ENCODE data around the gene TUFT1.
"Not testable (repeated sequence)": the region's sequence is repeated elsewhere in the genome, so short reads cannot be mapped to it uniquely, and the experiment has no call there.

The TUFT1 gene

GRCh38 chr1:151510957-151511635 is 29.0 kb upstream of the TUFT1 start, which contains the start of gene CGN:
TSS of gene CGN (plus strand) at chr1:151511387. CDS start at chr1:151518520, 7,133 bp downstream.
- peak; percentile 91 for DNase-seq
- in situ Hi-C loops (cut with HindIII; ENCODE audit: low pct_ligation_motif_present, low pct_unique_long_range_greater_than_20kb, low sequenced_read_pairs): no loop called here

- DNase-seq: peak; percentile 52
- in situ Hi-C loops (cut with HindIII; ENCODE audit: low pct_ligation_motif_present, low pct_unique_long_range_greater_than_20kb, low sequenced_read_pairs): no loop called here
Observed at GRCh38 chr1:151511636-151512215, 28.4 kb upstream of the TUFT1 start.

GRCh38 chr1:151512326-151512725 is 27.8 kb upstream of the TUFT1 start:
- in situ Hi-C loops (cut with HindIII; ENCODE audit: low pct_ligation_motif_present, low pct_unique_long_range_greater_than_20kb, low sequenced_read_pairs): no loop called here
- no peak for DNase-seq

GRCh38 chr1:151512801-151513625 is 27.1 kb upstream of the TUFT1 start:
- in situ Hi-C loops (cut with HindIII; ENCODE audit: low pct_ligation_motif_present, low pct_unique_long_range_greater_than_20kb, low sequenced_read_pairs): no loop called here
- no peak for DNase-seq

- DNase-seq: no peak
- in situ Hi-C loops (cut with HindIII; ENCODE audit: low pct_ligation_motif_present, low pct_unique_long_range_greater_than_20kb, low sequenced_read_pairs): no loop called here
Observed at GRCh38 chr1:151513626-151514121, 26.4 kb upstream of the TUFT1 start.

GRCh38 chr1:151514366-151514765 is 25.7 kb upstream of the TUFT1 start:
- in situ Hi-C loops (cut with HindIII; ENCODE audit: low pct_ligation_motif_present, low pct_unique_long_range_greater_than_20kb, low sequenced_read_pairs): no loop called here
- DNase-seq: no peak

- no peak for DNase-seq
- in situ Hi-C loops (cut with HindIII; ENCODE audit: low pct_ligation_motif_present, low pct_unique_long_range_greater_than_20kb, low sequenced_read_pairs): no loop called here
Observed at GRCh38 chr1:151515265-151515664, 24.8 kb upstream of the TUFT1 start.

GRCh38 chr1:151516031-151516511 is 24.0 kb upstream of the TUFT1 start:
- in situ Hi-C loops (cut with HindIII; ENCODE audit: low pct_ligation_motif_present, low pct_unique_long_range_greater_than_20kb, low sequenced_read_pairs): no loop called here
- DNase-seq: no peak

GRCh38 chr1:151518431-151518830 is 21.7 kb upstream of the TUFT1 start:
- DNase-seq: no peak
- in situ Hi-C loops (cut with HindIII; ENCODE audit: low pct_ligation_motif_present, low pct_unique_long_range_greater_than_20kb, low sequenced_read_pairs): no loop called here

GRCh38 chr1:151518936-151519335 is 21.2 kb upstream of the TUFT1 start:
- in situ Hi-C loops (cut with HindIII; ENCODE audit: low pct_ligation_motif_present, low pct_unique_long_range_greater_than_20kb, low sequenced_read_pairs): no loop called here
- no peak for DNase-seq

- in situ Hi-C loops (cut with HindIII; ENCODE audit: low pct_ligation_motif_present, low pct_unique_long_range_greater_than_20kb, low sequenced_read_pairs): no loop called here
- DNase-seq: no peak
Observed at GRCh38 chr1:151519667-151520066, 20.4 kb upstream of the TUFT1 start.

- in situ Hi-C loops (cut with HindIII; ENCODE audit: low pct_ligation_motif_present, low pct_unique_long_range_greater_than_20kb, low sequenced_read_pairs): no loop called here
- DNase-seq: no peak
Observed at GRCh38 chr1:151520359-151520758, 19.8 kb upstream of the TUFT1 start.

- in situ Hi-C loops (cut with HindIII; ENCODE audit: low pct_ligation_motif_present, low pct_unique_long_range_greater_than_20kb, low sequenced_read_pairs); DNase-seq: not testable (repeated sequence)
Observed at GRCh38 chr1:151522427-151522826, 17.7 kb upstream of the TUFT1 start.

- in situ Hi-C loops (cut with HindIII; ENCODE audit: low pct_ligation_motif_present, low pct_unique_long_range_greater_than_20kb, low sequenced_read_pairs): no loop called here
Observed at GRCh38 chr1:151523326-151523725, 16.8 kb upstream of the TUFT1 start.

GRCh38 chr1:151524736-151525135 is 15.4 kb upstream of the TUFT1 start:
- in situ Hi-C loops (cut with HindIII; ENCODE audit: low pct_ligation_motif_present, low pct_unique_long_range_greater_than_20kb, low sequenced_read_pairs): no loop called here
- no peak for DNase-seq

More at GRCh38 chr1:151523326-151523725, 16.8 kb upstream of the TUFT1 start:
- no peak for DNase-seq

- no peak for DNase-seq
- in situ Hi-C loops (cut with HindIII; ENCODE audit: low pct_ligation_motif_present, low pct_unique_long_range_greater_than_20kb, low sequenced_read_pairs): no loop called here
Observed at GRCh38 chr1:151526735-151527525, 13.2 kb upstream of the TUFT1 start.

GRCh38 chr1:151529211-151529702 is 10.9 kb upstream of the TUFT1 start:
- in situ Hi-C loops (cut with HindIII; ENCODE audit: low pct_ligation_motif_present, low pct_unique_long_range_greater_than_20kb, low sequenced_read_pairs): no loop called here
- no peak for DNase-seq

GRCh38 chr1:151529781-151530180 is 10.3 kb upstream of the TUFT1 start:
- in situ Hi-C loops (cut with HindIII; ENCODE audit: low pct_ligation_motif_present, low pct_unique_long_range_greater_than_20kb, low sequenced_read_pairs): no loop called here
- no peak for DNase-seq
